GM21723 (cell line): ENCODE results near the gene CSNK1G1.
A peak's percentile ranks its signal among the peaks of the same experiment; 100 is the strongest.

Experiments used
- ATAC-seq: cut with Tn5 transposase; IDR thresholded peaks from one replicate; pipeline ENCODE4 v1.9.1; 2021; ENCODE audit warnings: mild to moderate bottlenecking, moderate library complexity; ENCODE audit not compliant: unreplicated experiment

Gene CSNK1G1

GRCh38 chr15:64205202-64205601 lies 150.8 kb downstream of the CSNK1G1 start:
- ATAC-seq = no peak

- no peak for ATAC-seq
Measured at GRCh38 chr15:64197425-64197824, 158.5 kb downstream of the CSNK1G1 start.

- ATAC-seq = no peak
Measured at GRCh38 chr15:64193971-64194370, 162.0 kb downstream of the CSNK1G1 start.

- ATAC-seq = no peak
Measured at GRCh38 chr15:64191971-64192830, 163.8 kb downstream of the CSNK1G1 start.

- no peak for ATAC-seq
Measured at GRCh38 chr15:64187396-64188191, 168.4 kb downstream of the CSNK1G1 start.

- ATAC-seq = no peak
Measured at GRCh38 chr15:64185146-64185911, 170.6 kb downstream of the CSNK1G1 start.

- no peak for ATAC-seq
Measured at GRCh38 chr15:64182859-64183370, 173.1 kb downstream of the CSNK1G1 start.

GRCh38 chr15:64180235-64180824 lies 175.6 kb downstream of the CSNK1G1 start:
- peak; percentile 67 for ATAC-seq

- ATAC-seq = no peak
Measured at GRCh38 chr15:64166102-64166890, 189.7 kb downstream of the CSNK1G1 start.

GRCh38 chr15:64164436-64164835 lies 191.5 kb downstream of the CSNK1G1 start:
- no peak for ATAC-seq

- ATAC-seq = peak; percentile 16
Measured at GRCh38 chr15:64163659-64164362, 192.2 kb downstream of the CSNK1G1 start.

- peak; percentile 86 for ATAC-seq
Measured at GRCh38 chr15:64162869-64163658, 192.9 kb downstream of the CSNK1G1 start, which contains the start of gene PPIB. Gene PPIB, minus strand, starts transcription at chr15:64163022. Its CDS starts 36 bp downstream, at chr15:64162986.

- ATAC-seq = peak; percentile 28
Measured at GRCh38 chr15:64162478-64162868, 193.5 kb downstream of the CSNK1G1 start.

GRCh38 chr15:64161688-64162477 lies 194.1 kb downstream of the CSNK1G1 start:
- ATAC-seq = no peak

GRCh38 chr15:64158363-64159134 lies 197.4 kb downstream of the CSNK1G1 start:
- ATAC-seq = no peak

- no peak for ATAC-seq
Measured at GRCh38 chr15:64157599-64158125, 198.3 kb downstream of the CSNK1G1 start.
